HUES64 (cell line): Measurements from ENCODE around the gene MACROH2A2.

Experiments used
- H3K27ac ChIP-seq: 2 replicates; pipeline ENCODE4 v1.7.0; 2013; ENCODE audit warnings: low read depth, low read length, inconsistent platforms
- H3K27me3 ChIP-seq: 2 replicates; pipeline ENCODE4 v1.6.1; 2013; ENCODE audit warnings: mild to moderate bottlenecking, low read length; ENCODE audit not compliant: insufficient read depth
- H3K36me3 ChIP-seq: 2 replicates; pipeline ENCODE4 v1.6.1; 2013; ENCODE audit warnings: mild to moderate bottlenecking, low read length; ENCODE audit not compliant: insufficient read depth
- H3K4me1 ChIP-seq: 2 replicates; pipeline ENCODE4 v1.6.1; 2013; ENCODE audit warnings: mild to moderate bottlenecking, low read length, moderate library complexity; ENCODE audit not compliant: insufficient read depth
- H3K4me3 ChIP-seq: 2 replicates; pipeline ENCODE4 v1.5.1; 2013; ENCODE audit warnings: mild to moderate bottlenecking, low read length, moderate library complexity
- H3K9ac ChIP-seq: 2 replicates; pipeline ENCODE4 v1.6.1; 2013; ENCODE audit warnings: mild to moderate bottlenecking, low read depth, low read length
- H3K9me3 ChIP-seq: 2 replicates; pipeline ENCODE4 v1.6.1; 2013; ENCODE audit warnings: low read depth, low read length; ENCODE audit not compliant: insufficient read depth
- WGBS: fragments of 150-250, 120-280 bp; methylation state at CpG from one replicate; pipeline ENCODE4 v1.1.7; 2013; ENCODE audit warnings: missing lambda C conversion rate; 5-methylcytosine and 5-hydroxymethylcytosine counted together

Gene MACROH2A2

DNA sequence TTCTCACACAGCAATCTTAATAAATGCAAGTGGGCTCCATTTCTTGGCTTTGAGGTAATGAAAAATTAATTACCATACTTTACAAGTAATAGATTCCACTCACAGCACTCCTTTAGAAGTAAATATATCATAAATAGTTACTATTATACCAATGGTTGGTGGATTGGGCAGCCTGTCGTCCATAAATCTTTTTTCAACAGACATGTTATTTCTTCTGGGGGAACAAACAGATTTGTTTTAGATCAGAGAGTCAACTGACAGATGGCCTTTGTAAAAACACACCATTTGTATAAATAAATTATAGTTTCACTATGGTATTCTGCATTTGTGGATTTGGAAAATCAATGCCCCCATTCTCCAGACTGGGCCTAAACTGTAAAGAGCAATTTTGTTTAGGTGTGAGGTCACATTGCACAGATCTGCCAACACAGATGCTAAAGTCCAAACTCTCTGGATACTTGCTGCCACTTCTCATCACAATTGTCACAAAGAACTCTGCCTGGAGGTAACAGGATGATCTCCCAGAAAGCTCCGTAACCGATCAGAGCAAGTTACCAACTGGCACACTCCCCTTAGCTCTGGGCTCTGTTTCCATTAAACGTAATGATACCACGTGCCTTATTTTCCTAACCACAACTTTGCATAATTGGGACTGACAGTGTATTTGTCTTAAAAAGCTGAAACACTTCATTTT is 4.5 kb upstream of the MACROH2A2 start:
- H3K4me3 ChIP-seq = no peak overlapping the region
- H3K9ac ChIP-seq = no peak overlapping the region
- peaks cover 20% of the 10 kb centered on the region for H3K4me1 ChIP-seq
- no peak overlapping the region for H3K27ac ChIP-seq
- 77% methylated on average over 4 of the region's 5 CpGs for WGBS
- H3K36me3 ChIP-seq = no peaks in the 10 kb centered on the region
- H3K27me3 ChIP-seq = peaks cover 55% of the 10 kb centered on the region
- H3K9me3 ChIP-seq = no peaks in the 10 kb centered on the region

DNA sequence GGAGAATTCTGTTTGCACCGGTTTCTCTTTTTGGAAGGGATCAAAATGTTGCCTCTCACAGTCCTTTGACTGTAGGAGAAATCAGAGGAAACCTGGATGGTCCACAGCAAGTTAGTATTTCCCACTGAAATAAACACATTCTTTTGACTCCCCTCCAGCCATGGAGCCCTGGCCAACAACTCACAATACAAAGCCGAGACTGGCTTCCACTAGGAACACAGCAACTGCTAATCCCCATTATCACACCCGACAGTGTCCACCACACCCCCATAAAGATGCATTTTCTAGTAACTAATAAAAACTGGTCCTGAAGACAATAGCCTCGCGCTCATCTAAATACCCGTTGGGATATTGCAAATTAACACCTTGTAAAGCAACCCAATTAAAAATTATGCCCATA is 798 bp upstream of the MACROH2A2 start:
- WGBS = 63% methylated on average over 6 of the region's 6 CpGs
- Histone ChIP-seq H3K4me1 (peaks cover 32% of the 10 kb centered on the region), H3K9me3 (no peaks in the 10 kb centered on the region), H3K4me3 (peak overlapping the region; percentile 78), H3K36me3 (no peaks in the 10 kb centered on the region), H3K27ac (no peak overlapping the region), H3K9ac (no peak overlapping the region), H3K27me3 (peaks cover 74% of the 10 kb centered on the region)

DNA sequence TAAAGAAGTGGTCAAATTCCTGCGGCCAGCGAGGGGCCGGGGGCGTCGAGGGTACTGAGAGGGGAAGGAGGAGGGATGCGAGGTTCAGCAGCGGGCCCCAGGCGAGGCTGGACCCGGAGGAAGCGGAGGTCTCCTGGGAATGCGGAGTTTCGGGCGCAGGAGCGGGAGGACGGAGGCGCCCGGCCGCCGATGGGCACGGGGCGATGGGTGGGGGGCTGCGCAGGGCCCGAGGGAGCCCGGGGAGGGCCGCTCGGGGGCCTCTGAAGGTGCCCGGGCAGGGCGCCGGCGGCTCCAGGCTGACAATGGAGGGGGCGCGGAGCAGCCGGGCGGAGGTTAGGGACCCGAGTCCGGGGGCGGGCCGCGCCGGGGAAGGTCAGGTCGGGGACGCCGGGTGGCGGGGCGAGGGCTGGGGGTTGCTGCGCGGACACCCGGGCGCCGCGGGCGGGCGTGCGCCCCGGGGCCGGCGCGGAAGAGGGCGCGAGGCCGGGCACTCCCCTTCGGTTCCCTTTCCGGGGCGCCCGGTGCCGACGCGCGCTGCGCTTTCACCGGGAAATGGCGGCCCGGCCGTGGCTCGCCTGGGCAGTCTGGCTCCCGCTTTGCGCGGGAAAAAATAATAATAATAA is 683 bp downstream of the MACROH2A2 start:
- Histone ChIP-seq H3K4me3 (peak overlapping the region; percentile 78), H3K36me3 (no peaks in the 10 kb centered on the region), H3K9ac (peak overlapping the region; percentile 88), H3K27ac (peak overlapping the region; percentile 70; the same call in 1 of the 2 replicates), H3K9me3 (no peaks in the 10 kb centered on the region), H3K4me1 (peaks cover 32% of the 10 kb centered on the region), H3K27me3 (peaks cover 71% of the 10 kb centered on the region)
- WGBS = under 1% methylated on average over 74 of the region's 78 CpGs

DNA sequence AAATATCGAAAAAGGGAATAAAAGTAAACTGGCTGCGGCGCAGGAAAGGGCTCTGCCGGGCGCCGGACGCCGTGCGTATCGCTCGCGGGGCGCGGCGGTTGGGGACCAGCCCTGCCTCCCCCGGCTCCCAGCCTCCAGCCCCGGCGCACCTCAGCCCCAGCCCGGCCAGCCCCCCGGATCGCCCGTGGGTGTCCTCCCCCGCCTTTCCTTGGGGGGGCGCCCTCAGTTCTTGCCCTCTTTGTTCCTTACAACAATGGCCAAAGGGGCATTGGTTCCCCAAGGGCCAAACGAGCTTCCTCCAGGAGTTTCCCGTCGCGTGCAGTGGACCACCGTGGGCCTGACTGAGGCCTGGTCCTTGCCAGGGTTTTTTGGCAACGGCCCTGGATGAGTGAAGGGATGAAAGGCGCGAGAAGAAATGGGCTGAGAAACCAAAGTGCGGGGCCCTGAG is 1.2 kb downstream of the MACROH2A2 start:
- Histone ChIP-seq H3K27me3 (peaks cover 67% of the 10 kb centered on the region), H3K9ac (peak overlapping the region; percentile 88), H3K27ac (no peak overlapping the region; the same call in 1 of the 2 replicates), H3K4me1 (peaks cover 32% of the 10 kb centered on the region), H3K4me3 (peak overlapping the region; percentile 78), H3K9me3 (no peaks in the 10 kb centered on the region), H3K36me3 (no peaks in the 10 kb centered on the region)
- WGBS = 11% methylated on average over 33 of the region's 33 CpGs

GRCh38 chr10:70054902-70055301 is 2.3 kb downstream of the MACROH2A2 start:
- Histone ChIP-seq H3K9me3 (no peaks in the 10 kb centered on the region), H3K4me1 (peaks cover 31% of the 10 kb centered on the region), H3K4me3 (0 out of 2 replicates have a peak overlapping the region, but pooled peaks have one; percentile 78), H3K9ac (no peak overlapping the region), H3K36me3 (no peaks in the 10 kb centered on the region), H3K27ac (no peak overlapping the region), H3K27me3 (peaks cover 58% of the 10 kb centered on the region)
- WGBS = 37% methylated on average over 3 of the region's 4 CpGs

GRCh38 chr10:70055550-70055949 is 2.9 kb downstream of the MACROH2A2 start:
- Histone ChIP-seq H3K4me1 (peaks cover 27% of the 10 kb centered on the region; the same call in 1 of the 2 replicates), H3K36me3 (no peaks in the 10 kb centered on the region), H3K9ac (no peak overlapping the region), H3K9me3 (no peaks in the 10 kb centered on the region), H3K27me3 (peaks cover 52% of the 10 kb centered on the region), H3K27ac (no peak overlapping the region), H3K4me3 (no peak overlapping the region)
- 80% methylated on average over 1 of the region's 1 CpG for WGBS

GRCh38 chr10:70057306-70057705 is 4.7 kb downstream of the MACROH2A2 start:
- no peak overlapping the region for H3K4me3 ChIP-seq
- 81% methylated on average over 4 of the region's 4 CpGs for WGBS
- peaks cover 35% of the 10 kb centered on the region for H3K27me3 ChIP-seq
- no peak overlapping the region for H3K9ac ChIP-seq
- H3K4me1 ChIP-seq = peaks cover 22% of the 10 kb centered on the region
- H3K9me3 ChIP-seq = no peaks in the 10 kb centered on the region
- H3K27ac ChIP-seq = no peak overlapping the region
- H3K36me3 ChIP-seq = no peaks in the 10 kb centered on the region

- Histone ChIP-seq H3K4me1 (peaks cover 10% of the 10 kb centered on the region), H3K4me3 (no peak overlapping the region), H3K27ac (no peak overlapping the region), H3K9ac (no peak overlapping the region), H3K9me3 (no peaks in the 10 kb centered on the region), H3K36me3 (no peaks in the 10 kb centered on the region; the same call in 1 of the 2 replicates), H3K27me3 (peaks cover 8% of the 10 kb centered on the region)
- 96% methylated on average over 2 of the region's 2 CpGs for WGBS
These were observed 7.7 kb downstream of the MACROH2A2 start for GRCh38 chr10:70060389-70060788.

DNA sequence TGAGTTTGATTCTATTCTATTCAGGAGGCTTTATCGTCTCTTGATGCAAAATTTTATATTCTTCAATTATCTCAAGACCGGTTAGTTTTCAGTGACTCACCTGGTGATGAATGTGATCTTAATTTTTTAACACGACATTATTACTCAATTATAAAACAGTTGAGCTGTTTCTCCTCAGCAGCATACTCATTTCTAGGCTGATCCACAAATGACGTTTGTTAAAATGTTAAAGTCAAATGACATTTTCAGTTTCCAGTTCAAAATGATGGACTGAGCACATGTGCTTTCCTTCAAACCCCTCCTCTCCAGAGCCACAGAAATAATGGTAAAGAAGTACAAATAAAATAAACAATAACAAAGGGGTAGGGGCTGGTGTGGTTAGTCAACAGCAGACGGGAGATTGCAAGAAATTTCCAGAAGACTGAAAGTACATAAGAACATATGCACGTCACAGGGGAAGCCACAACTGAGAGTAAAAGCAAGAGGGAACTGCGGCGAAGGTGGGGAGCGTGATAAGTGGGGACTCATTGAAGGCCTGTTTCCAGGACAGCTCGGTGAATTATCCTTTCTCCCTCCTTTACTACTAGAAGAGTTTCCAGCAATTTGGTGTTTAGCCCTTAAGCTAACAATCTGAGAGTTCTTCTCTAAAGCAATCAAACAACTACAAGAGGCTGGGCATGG is 10.9 kb downstream of the MACROH2A2 start:
- Histone ChIP-seq H3K27me3 (no peaks in the 10 kb centered on the region), H3K4me3 (no peak overlapping the region), H3K27ac (no peak overlapping the region), H3K4me1 (peaks cover 10% of the 10 kb centered on the region), H3K9me3 (no peaks in the 10 kb centered on the region), H3K36me3 (no peaks in the 10 kb centered on the region; the same call in 1 of the 2 replicates), H3K9ac (no peak overlapping the region)
- 90% methylated on average over 10 of the region's 10 CpGs for WGBS

- WGBS = 94% methylated on average over 4 of the region's 4 CpGs
These were observed 11.8 kb downstream of the MACROH2A2 start for GRCh38 chr10:70064486-70064885.

DNA sequence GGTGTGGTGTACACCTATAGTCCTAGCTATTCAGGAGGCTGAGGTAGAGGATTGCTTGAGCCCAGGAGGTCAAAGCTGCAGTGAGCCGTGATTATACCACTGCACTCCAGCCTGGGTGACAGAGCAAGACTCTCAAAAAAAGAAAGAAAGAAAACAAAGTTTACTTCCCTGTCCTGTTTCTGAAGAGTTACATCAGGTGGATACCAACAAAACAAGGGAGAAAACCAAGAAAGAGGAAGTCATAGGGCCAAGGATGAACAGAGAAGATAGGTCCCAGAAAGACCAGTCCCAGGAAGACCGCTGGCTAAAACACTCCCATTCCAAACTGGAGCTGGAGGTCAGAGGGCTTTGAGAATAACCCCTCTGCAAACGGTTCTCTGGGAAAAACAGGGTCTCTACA is 13.5 kb downstream of the MACROH2A2 start:
- H3K9ac ChIP-seq = no peak overlapping the region
- no peaks in the 10 kb centered on the region; the same call in 1 of the 2 replicates for H3K36me3 ChIP-seq
- no peak overlapping the region for H3K27ac ChIP-seq
- 98% methylated on average over 3 of the region's 3 CpGs for WGBS
- peaks cover 6% of the 10 kb centered on the region for H3K4me1 ChIP-seq
- H3K4me3 ChIP-seq = no peak overlapping the region
- no peaks in the 10 kb centered on the region for H3K9me3 ChIP-seq
- H3K27me3 ChIP-seq = no peaks in the 10 kb centered on the region

More at GRCh38 chr10:70064486-70064885, 11.8 kb downstream of the MACROH2A2 start:
- H3K9me3 ChIP-seq = no peaks in the 10 kb centered on the region
- no peak overlapping the region for H3K27ac ChIP-seq
- H3K36me3 ChIP-seq = no peaks in the 10 kb centered on the region; the same call in 1 of the 2 replicates
- H3K9ac ChIP-seq = no peak overlapping the region
- H3K27me3 ChIP-seq = no peaks in the 10 kb centered on the region
- peaks cover 10% of the 10 kb centered on the region for H3K4me1 ChIP-seq
- H3K4me3 ChIP-seq = no peak overlapping the region
